COLO668 (cell line): Measurements from ENCODE around the gene ACOT12.
A peak's percentile ranks its signal among the peaks of the same experiment; 100 is the strongest.
"Not testable (repeated sequence)": the region's sequence is repeated elsewhere in the genome, so short reads cannot be mapped to it uniquely, and the experiment has no call there.

ENCODE experiments used
- DNase-seq: peaks from one replicate; lab custom pipeline; 2025; ENCODE audit not compliant: unreplicated experiment; lab: John Stamatoyannopoulos, UW

The ACOT12 gene

GRCh38 chr5:81393783-81394718, at the start of gene ACOT12:
Gene ACOT12 (minus strand): TSS chr5:81394134. CDS start chr5:81394114, 20 bp downstream.
- DNase-seq: peak; percentile 22

DNA sequence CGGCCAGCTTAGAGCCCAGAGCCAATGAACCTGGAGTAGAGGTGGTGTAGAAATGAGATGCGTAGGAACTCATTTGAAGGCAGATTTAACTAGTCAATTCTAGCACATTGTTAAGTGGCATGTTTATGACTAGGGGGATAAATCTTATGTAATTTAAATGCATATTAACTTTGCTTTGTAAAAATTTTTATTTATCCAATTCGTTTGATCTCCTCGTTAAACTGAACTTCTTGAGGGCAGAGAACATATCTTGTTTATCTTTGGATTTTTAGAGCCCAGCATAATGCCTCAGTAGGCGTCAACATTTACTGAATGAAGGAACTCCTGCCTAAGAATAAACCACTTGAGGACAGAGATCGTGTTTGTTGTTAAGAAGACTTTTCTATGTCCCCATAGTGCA, 41.1 kb upstream of the ACOT12 start:
- DNase-seq: no peak

- no peak for DNase-seq
Observed at GRCh38 chr5:81429985-81430384, 36.1 kb upstream of the ACOT12 start.

GRCh38 chr5:81429363-81429762, 35.4 kb upstream of the ACOT12 start:
- DNase-seq: no peak

DNA sequence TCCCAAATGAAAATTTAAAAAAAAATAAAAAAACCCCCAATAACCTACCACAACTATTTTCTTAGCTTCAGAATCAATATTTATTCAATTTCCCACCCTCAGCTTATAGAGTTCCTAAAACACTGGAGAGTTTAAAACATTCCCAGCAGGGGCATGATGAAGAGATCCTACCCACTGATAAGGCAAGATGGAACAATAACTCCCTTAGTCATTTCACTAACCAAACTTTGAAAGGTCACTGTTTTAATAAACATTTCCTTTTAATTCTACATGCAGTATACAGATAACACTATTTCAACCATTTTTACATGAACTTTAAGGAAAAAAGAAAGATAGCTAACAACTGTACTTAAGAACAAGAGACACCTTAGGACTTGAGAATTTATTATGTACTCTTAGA, 34.9 kb upstream of the ACOT12 start:
- DNase-seq: no peak

DNA sequence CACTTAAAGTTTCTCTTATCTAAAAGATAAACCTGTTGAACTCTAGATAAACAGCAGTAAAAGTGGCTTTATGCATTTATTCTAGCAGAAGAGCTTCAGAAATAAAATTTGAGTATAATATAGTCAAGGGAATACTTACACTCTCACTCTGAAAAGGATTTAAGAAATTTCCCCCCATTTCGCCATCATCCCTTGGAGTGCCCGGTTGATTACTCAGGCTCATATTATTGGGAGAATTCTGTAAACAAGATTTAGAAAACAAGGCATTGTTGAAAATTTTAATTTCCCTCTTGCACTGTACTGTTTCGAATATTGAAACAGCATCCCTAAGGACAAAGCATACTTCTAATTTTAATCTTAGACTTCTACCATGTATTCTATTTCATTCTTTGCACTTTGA, 34.5 kb upstream of the ACOT12 start:
- no peak for DNase-seq

- DNase-seq: no peak
Observed at GRCh38 chr5:81427566-81427965, 33.6 kb upstream of the ACOT12 start.

DNA sequence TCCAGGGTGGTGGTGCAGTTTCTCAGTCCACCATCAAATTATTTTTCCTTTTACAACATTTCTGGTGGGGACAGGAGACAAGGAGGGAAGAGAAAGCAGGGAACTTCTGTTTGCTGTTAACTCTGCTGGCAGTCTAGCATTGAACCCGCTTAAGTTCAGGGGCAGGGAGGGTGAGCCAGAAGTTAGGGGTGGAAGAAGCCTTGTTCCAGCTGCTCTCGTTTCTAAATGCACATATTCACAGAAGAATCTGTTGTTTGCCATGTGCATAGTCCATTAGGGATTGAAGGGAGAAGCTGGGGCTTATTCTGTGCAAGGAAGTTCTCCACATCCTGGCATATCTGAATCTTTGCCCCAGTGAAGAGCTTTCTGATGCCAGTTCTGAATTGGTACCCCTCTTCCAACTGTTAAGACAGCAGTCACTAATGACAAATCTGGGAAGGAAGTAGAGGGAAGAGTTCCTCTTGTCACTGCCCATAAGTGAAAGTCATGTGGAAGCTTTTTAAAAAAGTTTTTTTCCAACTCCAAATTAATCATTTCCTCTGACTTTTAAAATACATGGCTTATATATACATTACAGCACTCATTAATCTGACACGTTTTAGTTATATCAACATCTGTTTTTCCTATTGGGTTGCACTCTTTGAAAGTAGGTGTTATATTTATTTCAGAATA, 32.6 kb upstream of the ACOT12 start:
- no peak for DNase-seq

GRCh38 chr5:81425569-81425968, 31.6 kb upstream of the ACOT12 start:
- DNase-seq: no peak

DNA sequence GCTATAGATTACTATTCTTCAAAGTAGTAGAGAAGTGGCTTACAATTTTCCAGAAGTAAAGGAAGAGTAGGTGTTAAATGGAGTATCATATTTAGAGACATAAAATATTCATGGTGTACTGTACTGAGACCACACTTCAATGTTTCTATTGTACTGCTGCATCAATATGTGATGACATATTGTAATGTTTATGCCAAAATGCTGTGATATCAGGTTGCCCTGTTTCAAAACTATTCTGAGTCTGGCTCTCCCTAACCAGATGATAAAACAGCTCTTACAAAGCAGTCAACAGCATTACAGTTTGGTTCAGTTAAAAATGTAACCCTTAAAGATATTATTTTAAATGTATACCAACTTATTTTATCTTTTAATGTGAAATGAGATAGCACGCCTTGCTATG, 30.8 kb upstream of the ACOT12 start:
- no peak for DNase-seq

- no peak for DNase-seq
Observed at GRCh38 chr5:81422671-81423070, 28.7 kb upstream of the ACOT12 start.

- no peak for DNase-seq
Observed at GRCh38 chr5:81420039-81420667, 26.2 kb upstream of the ACOT12 start.

DNA sequence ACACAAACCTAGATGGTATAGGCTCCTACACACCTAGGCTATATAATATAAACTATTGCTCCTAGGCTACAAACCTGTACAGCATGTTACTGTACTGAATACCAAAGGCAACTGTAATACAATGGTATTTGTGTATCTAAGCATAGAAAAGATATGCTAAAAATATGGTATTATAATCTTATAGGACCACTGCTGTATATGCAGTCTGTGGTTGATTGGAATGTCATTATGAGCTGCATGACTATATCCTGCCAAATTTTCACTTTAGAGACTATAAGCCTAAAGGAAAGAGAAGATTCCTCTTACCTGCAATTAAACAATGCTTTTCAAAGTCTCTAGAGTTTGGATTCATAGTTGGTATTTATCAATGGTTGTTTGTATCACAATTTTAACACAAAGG, 24.7 kb upstream of the ACOT12 start:
- DNase-seq: no peak

GRCh38 chr5:81417052-81417451, 23.1 kb upstream of the ACOT12 start:
- no peak for DNase-seq

GRCh38 chr5:81409896-81410295, 16.0 kb upstream of the ACOT12 start:
- DNase-seq: no peak

DNA sequence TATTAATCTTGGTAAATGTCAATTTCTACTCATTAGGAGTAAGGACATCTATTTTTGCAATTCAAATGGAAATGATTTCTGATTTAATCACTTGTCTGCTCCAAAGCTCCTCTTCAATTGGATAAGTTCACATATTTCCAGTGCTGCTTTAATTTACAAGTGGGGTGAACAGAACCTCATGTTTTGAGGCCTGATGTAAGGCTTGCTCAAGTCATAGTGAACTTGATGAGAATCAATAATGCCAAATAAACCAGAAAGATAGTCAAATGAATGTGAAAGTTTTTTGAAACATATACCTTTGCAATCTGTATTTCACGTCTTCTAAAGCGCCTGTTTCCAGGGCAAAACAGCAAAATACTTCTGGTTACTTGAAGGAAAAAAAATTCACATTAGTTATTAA, 15.4 kb upstream of the ACOT12 start:
- no peak for DNase-seq

DNA sequence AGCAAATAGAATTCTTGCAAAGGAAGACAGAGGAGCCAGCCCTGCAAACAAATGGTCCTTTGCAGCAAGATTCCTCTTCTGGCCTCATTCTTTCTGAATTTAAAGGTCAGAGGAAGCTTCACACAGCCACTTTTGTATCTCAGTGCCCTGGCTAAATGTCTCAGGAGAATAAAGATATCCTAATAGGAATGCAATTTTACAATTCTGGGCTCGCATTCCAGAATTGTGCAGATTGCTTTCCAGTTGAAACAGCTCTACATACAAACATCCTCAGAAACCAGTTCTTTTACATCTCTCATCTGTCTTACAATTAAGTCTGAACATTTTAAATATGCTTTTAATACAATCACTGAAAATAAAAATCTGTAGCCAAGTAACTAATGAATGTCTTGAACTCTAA, 14.6 kb upstream of the ACOT12 start:
- no peak for DNase-seq

GRCh38 chr5:81407811-81408210, 13.9 kb upstream of the ACOT12 start:
- not testable (repeated sequence) for DNase-seq

DNA sequence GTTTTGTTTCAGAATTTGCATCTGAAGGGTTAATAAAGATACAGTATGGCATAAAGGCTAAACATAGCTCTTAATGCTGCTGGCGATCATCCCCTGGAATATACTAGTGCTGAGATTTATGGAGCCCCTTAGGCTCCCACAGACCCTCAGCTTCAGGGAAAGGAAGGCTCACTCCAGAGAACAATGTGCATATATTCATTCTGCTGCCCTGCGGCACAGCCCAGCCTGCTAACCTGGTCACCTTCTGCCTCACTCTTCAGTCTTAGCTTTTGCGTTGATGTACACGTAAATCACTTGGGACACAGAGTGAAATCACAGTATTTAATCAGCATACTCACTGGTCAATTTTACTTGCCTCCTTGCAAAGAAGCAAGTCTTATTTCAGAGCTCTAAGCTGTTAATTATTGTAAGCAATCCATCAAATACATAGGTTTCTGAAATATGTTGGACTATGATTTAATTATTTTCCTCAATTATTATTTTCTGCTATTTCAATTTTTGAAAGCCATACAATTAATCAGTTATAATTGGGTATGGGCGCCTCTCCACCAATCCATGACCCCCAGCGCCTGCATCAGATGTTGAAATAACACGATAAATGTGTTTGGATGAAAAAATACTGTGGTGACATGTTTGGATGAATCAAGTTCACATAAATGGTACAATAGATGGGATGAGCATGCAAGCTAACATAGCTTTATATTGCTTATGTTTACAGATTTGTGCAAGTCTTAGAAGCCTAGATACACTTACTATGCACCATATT, 11.4 kb upstream of the ACOT12 start:
- no peak for DNase-seq

DNA sequence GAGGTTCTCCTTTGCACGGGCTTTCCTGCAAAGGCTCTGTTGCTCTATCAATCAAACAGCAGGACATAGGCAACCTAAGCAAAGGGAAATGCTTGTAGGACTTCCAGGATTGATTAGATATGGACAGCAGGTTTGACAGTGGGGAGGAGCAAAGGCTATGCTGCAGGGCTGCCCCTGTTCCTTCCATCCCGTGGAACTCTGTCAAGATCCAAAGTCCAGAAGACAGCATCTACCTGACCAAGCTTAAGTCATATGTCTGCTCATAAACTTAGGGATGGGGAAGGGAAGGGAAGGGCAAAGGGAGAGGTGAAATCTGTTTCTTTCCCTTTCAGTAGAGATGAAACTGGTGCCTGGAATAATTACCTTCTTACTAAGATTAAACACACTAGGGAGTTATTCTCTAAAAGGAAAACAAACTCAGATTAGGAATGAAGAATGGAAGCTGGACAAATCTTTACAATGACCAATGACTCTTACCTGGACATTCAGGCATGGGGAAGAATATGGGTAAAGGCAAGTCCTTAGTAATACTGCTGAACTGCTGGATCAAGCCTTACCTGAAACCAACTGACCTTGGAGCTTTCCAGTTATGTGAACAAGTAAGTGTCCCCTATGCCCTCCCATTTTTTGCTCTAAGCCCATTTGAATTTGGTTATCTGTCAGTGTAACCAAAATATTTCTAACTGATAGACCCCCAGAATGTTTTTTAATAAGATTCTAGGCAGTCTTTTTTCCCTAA, 8.4 kb upstream of the ACOT12 start:
- DNase-seq: no peak
